ENCODE measurements around the gene STX16. TPM values are rescaled to one million over a fixed set of nuclear protein-coding genes. Genes with fewer than 3 reads are reported as not detected.
A peak's percentile ranks its signal among the peaks of the same experiment; 100 is the strongest.

STX16 gene
- total and polyA plus RNA-seq, 2 of the 13 experiments (the other 11 are each of a cell fraction or from before 2014, with no cell fraction given) = 28.0 to 72.7 TPM

DNA sequence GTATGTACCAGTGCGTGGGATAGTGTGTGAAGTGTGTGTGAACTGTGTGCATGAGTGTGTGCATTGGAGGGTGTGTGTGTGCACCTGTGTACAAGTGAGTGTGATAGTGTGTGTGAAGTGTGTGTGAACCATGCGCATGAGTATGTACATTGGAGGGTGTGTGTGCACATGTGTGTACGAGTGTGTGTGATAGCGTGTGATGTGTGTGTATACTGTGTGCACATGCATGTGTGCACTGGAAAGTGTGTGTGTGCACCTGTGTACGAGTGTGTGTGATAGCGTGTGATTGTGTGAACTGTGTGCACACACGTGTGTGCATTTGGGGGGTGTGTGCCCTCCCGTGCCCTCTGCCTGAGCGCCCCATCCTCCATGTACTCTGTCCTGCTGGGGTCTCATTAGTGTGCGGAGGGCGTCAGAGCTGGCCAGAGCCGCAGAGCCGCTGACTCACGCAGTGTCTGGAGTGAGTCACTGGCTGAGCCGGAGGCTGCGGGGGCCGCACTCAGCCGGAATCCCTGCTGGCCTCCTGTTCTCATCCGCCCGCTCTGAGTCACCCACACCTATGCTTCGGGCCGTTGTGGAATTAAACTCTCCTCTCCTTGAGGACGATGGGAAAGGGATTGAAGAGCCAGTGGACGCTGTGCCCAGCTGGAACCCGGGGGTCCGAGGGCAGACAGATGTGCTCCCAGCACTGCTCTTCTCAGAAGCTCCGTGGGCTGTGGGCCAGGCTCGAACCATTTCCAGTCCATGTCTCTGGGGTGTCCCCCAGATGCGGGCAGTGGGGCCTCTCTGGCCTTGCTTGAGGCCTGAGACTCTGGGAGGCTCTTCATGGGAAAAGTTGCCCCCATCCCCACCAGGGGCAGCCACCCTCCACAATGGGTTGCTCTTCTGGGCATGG lies 27.3 kb upstream of the STX16 start (continued):
- TF ChIP-seq LCORL (IDR thresholded peaks at IDR 0.05) (no peak), LCORL (CRISPR knock-in tag; IDR thresholded peaks at IDR 0.05) (no peak), TAF15 (IDR thresholded peaks at IDR 0.05; ENCODE audit: low read depth, low read length, poor library complexity, severe bottlenecking) (no peak), ETV5 (CRISPR knock-in tag; IDR thresholded peaks at IDR 0.05; ENCODE audit: borderline replicate concordance) (peak; percentile 68; the same call in 1 of the 2 replicates), ARNT (IDR thresholded peaks at IDR 0.05) (peak; percentile 5; the same call in 1 of the 2 replicates), ZNF256 (CRISPR knock-in tag; conservative IDR thresholded peaks at IDR 0.05) (no peak), HMG20A (CRISPR knock-in tag; IDR thresholded peaks at IDR 0.05; ENCODE audit: borderline replicate concordance) (peak; percentile 12; the same call in 1 of the 2 replicates), SNAPC5 (CRISPR knock-in tag; IDR thresholded peaks at IDR 0.05; ENCODE audit: borderline replicate concordance) (no peak), FOXM1 (CRISPR knock-in tag; IDR thresholded peaks at IDR 0.05) (no peak), ZSCAN22 (CRISPR knock-in tag; IDR thresholded peaks at IDR 0.05) (no peak), AKAP8 (CRISPR knock-in tag; IDR thresholded peaks at IDR 0.05) (no peak), FOSL1 (CRISPR knock-in tag; IDR thresholded peaks at IDR 0.05; ENCODE audit: borderline replicate concordance) (peak; percentile 80), ZNF205 (CRISPR knock-in tag; IDR thresholded peaks at IDR 0.05) (no peak), EZH2 (conservative IDR thresholded peaks at IDR 0.05; ENCODE audit: low read depth, low read length) (0 out of 2 replicates have a peak, but pooled peaks have one; percentile 88), NFE2L2 (IDR thresholded peaks at IDR 0.05; ENCODE audit: low read length) (peak; percentile 56), FOSL2 (CRISPR knock-in tag; IDR thresholded peaks at IDR 0.05) (peak; percentile 98), YY1 (IDR thresholded peaks at IDR 0.05; ENCODE audit: insufficient read depth, insufficient replicate concordance, low read depth, low read length) (no peak)
- TF ChIP-seq, protein P1, sequence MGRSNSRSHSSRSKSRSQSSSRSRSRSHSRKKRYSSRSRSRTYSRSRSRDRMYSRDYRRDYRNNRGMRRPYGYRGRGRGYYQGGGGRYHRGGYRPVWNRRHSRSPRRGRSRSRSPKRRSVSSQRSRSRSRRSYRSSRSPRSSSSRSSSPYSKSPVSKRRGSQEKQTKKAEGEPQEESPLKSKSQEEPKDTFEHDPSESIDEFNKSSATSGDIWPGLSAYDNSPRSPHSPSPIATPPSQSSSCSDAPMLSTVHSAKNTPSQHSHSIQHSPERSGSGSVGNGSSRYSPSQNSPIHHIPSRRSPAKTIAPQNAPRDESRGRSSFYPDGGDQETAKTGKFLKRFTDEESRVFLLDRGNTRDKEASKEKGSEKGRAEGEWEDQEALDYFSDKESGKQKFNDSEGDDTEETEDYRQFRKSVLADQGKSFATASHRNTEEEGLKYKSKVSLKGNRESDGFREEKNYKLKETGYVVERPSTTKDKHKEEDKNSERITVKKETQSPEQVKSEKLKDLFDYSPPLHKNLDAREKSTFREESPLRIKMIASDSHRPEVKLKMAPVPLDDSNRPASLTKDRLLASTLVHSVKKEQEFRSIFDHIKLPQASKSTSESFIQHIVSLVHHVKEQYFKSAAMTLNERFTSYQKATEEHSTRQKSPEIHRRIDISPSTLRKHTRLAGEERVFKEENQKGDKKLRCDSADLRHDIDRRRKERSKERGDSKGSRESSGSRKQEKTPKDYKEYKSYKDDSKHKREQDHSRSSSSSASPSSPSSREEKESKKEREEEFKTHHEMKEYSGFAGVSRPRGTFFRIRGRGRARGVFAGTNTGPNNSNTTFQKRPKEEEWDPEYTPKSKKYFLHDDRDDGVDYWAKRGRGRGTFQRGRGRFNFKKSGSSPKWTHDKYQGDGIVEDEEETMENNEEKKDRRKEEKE (IDR thresholded peaks at IDR 0.05) = no peak
- TF ChIP-seq, protein P2, sequence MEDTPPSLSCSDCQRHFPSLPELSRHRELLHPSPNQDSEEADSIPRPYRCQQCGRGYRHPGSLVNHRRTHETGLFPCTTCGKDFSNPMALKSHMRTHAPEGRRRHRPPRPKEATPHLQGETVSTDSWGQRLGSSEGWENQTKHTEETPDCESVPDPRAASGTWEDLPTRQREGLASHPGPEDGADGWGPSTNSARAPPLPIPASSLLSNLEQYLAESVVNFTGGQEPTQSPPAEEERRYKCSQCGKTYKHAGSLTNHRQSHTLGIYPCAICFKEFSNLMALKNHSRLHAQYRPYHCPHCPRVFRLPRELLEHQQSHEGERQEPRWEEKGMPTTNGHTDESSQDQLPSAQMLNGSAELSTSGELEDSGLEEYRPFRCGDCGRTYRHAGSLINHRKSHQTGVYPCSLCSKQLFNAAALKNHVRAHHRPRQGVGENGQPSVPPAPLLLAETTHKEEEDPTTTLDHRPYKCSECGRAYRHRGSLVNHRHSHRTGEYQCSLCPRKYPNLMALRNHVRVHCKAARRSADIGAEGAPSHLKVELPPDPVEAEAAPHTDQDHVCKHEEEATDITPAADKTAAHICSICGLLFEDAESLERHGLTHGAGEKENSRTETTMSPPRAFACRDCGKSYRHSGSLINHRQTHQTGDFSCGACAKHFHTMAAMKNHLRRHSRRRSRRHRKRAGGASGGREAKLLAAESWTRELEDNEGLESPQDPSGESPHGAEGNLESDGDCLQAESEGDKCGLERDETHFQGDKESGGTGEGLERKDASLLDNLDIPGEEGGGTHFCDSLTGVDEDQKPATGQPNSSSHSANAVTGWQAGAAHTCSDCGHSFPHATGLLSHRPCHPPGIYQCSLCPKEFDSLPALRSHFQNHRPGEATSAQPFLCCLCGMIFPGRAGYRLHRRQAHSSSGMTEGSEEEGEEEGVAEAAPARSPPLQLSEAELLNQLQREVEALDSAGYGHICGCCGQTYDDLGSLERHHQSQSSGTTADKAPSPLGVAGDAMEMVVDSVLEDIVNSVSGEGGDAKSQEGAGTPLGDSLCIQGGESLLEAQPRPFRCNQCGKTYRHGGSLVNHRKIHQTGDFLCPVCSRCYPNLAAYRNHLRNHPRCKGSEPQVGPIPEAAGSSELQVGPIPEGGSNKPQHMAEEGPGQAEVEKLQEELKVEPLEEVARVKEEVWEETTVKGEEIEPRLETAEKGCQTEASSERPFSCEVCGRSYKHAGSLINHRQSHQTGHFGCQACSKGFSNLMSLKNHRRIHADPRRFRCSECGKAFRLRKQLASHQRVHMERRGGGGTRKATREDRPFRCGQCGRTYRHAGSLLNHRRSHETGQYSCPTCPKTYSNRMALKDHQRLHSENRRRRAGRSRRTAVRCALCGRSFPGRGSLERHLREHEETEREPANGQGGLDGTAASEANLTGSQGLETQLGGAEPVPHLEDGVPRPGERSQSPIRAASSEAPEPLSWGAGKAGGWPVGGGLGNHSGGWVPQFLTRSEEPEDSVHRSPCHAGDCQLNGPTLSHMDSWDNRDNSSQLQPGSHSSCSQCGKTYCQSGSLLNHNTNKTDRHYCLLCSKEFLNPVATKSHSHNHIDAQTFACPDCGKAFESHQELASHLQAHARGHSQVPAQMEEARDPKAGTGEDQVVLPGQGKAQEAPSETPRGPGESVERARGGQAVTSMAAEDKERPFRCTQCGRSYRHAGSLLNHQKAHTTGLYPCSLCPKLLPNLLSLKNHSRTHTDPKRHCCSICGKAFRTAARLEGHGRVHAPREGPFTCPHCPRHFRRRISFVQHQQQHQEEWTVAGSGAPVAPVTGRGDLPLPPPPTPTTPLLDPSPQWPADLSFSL (CRISPR knock-in tag; IDR thresholded peaks at IDR 0.05) = peak; percentile 86
- TF ChIP-seq, protein P3, sequence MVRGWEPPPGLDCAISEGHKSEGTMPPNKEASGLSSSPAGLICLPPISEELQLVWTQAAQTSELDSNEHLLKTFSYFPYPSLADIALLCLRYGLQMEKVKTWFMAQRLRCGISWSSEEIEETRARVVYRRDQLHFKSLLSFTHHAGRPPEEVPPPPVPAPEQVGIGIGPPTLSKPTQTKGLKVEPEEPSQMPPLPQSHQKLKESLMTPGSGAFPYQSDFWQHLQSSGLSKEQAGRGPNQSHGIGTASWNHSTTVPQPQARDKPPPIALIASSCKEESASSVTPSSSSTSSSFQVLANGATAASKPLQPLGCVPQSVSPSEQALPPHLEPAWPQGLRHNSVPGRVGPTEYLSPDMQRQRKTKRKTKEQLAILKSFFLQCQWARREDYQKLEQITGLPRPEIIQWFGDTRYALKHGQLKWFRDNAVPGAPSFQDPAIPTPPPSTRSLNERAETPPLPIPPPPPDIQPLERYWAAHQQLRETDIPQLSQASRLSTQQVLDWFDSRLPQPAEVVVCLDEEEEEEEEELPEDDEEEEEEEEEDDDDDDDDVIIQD (CRISPR knock-in tag; IDR thresholded peaks at IDR 0.05; ENCODE audit: low read depth) = no peak
